Hypothalamus (tissue), 51 donors: ENCODE data around the gene ADGRD1.
"Not testable (repeated sequence)": the region's sequence is repeated elsewhere in the genome, so short reads cannot be mapped to it uniquely, and the experiment has no call there.

Experiments
- DNase-seq, 51 donors: peaks; one replicate each; lab custom pipeline; 2025; lab: John Stamatoyannopoulos, UW

ADGRD1 gene

DNA sequence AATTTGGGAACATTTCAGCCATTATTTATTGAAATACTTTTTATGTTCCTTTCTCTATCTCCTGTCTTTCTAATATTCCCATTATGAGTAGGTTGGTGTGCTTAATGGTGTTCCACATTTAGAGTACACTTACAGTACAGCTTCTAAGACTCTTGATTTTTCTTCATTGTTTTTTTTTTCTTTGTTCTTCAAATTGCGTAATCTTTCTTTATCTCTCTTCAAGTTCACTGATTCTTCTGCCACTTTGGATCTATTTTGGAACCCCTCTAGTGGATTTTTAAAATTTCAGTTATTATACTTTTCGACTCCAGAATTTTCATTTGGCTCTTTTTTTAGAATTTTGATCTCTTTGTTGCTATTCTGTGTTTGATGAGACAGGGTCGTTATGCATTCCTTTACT is 157.7 kb downstream of the ADGRD1 start:
- DNase-seq = no peak

DNA sequence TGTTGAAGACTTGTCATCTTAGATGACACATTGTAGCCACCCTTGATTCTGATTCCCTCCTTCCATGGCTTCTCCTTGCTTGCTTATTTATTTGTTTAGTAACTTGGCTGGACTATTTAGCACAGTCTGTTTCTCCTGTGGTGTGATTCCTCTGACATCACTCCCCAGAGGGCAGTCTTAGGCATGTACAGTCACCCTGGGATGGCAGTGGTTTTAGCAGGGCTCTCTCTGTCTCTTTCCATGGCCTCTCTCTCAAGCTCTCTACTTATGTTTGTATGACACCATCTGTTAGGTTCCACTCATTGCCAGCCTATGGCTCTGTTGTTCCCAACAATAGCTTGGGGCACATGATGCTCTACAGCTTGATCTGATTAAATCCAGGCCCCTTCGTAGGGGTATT is 158.3 kb downstream of the ADGRD1 start:
- DNase-seq = no peak

DNA sequence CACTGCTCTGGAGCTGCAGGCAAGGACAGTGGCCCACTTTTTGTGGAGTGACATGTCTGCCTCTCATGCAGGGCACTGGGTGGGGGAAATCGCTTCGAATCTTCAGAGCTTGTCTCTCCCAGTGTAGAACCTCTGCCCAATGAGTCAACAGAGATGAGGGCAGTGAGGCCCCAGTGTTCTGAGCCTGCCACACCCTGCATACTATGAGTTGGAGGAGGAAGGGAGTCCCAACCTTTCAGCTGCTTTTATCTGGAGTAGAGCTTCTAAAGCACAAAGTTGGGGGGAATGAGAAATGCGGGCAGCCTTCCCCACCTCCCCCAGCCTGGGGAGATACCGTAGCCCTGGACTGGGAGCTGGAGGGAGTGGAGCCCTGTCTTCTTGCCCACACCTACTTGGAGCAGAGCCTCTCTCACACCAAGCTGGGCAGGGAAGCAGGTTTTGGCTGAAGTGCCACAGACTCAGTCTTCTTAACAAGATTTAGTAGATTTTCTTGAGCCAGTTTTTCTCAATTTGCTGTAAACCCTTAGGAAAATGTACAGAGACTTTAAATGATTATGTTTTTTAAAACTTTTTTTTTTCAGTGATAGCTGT is 159.1 kb downstream of the ADGRD1 start:
- no peak for DNase-seq

DNA sequence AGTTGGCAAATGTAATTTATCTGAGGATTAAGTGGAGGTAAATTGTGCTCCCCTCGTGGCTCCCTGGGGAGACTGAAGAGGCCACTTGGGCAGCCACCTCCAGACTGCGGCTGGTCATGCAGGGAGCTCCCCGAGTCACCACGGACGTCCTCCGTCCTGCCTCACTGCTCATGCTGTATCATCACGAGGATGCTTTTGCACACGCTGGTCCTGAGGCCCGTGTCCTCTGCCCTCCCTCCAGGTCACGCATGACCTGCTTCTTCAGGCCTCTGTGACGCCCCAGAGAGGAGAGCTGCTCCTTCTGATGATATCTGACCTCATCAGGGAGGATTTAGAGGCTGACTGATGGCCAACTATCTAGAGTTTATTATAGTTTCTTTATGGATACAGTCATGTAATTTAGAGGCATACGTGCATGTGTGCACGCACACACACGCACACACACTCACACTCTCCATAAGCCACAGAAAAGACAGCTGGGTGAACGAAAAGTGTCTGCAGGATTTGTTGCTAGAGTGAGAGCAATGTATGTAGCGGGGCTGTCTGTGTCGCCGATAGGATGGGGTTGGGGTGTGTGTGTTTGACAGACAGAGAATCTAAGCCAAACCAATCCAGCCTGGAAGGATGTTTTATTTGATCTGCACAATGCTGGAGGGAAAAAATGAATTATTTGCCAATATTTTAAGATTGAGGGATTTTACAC is 160.0 kb downstream of the ADGRD1 start:
- DNase-seq = no peak

DNA sequence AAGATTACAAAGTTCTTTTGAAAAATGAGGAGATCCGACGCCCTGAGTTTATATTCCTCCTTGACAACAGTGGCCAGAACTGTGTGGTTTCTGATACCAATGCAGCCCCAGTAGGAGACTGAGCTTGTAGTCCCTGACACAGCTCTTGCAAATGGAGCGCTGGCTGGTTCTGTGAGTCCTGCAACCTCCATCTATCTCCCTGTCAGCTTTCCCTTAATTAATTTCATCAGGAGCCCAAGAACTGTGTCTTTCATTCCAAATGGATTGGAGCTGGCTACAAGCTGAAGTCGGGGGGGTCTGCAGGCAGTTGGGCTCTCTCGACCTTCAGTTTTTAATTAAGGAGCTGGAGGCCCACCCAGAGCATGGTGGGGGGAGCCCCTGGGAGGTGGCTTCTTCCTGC is 160.6 kb downstream of the ADGRD1 start:
- DNase-seq = no peak

DNA sequence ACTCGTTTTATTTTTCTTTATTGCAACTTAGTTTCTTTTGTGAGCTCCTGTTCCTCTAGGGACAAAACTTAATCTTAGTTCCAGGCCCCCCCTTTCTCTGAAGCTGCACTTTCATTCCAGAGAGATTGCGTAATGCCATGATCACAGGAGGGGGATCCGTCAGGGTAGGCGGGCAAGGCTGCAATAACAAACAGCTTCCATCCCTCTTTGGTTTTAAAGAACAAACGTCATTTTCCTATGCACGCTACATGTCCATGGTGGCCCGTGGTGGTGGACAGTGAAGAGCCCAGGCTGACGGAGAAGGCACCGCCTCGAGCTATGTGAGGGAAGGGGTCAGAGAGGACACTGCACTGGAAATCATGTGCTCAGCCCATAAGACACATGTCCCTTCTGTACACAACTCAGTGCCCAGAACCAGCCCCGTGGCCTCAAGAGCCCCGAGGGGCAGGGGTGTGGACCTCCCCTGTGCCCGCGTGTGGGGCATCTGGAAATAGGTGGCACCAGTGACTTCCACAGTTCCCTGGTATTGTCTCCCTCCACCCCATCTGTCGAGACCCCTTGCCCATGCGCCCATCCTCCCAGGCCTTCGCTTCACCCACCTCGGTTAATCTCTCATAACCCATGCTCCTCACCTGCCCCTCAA is 161.4 kb downstream of the ADGRD1 start:
- DNase-seq = no peak

DNA sequence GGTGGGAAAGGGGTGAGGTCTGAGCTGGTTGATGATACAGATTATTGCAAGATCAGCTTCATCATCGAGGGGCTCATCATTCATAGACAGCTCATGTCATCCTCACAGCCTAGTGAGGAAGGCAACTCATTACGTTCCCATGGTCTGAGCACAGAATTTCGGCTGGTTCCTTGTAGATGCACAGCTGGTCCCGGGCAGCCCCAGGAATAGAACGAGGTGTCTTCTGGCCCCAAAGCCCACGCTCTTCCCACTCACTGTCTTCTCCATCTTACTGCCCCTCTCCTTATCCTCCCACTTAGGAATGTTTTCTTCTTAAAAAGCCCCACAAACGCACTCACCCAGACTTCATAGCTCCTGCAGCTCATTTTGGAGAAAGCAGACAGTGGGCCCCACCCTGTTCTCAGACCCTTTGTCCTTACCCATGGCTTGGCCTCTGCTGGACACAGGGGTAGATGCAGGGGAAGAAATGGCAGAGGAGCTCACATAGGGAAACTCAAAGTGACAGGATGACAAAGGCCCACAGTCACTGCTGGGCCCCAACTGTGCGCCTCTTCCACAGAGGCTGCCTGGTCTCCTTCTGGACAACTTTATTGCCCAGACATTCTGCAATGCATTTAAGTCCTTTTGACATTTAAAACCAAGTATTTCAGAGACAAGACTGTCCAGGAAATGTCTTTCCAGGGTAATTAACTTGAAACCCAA is 162.2 kb downstream of the ADGRD1 start:
- no peak for DNase-seq

DNA sequence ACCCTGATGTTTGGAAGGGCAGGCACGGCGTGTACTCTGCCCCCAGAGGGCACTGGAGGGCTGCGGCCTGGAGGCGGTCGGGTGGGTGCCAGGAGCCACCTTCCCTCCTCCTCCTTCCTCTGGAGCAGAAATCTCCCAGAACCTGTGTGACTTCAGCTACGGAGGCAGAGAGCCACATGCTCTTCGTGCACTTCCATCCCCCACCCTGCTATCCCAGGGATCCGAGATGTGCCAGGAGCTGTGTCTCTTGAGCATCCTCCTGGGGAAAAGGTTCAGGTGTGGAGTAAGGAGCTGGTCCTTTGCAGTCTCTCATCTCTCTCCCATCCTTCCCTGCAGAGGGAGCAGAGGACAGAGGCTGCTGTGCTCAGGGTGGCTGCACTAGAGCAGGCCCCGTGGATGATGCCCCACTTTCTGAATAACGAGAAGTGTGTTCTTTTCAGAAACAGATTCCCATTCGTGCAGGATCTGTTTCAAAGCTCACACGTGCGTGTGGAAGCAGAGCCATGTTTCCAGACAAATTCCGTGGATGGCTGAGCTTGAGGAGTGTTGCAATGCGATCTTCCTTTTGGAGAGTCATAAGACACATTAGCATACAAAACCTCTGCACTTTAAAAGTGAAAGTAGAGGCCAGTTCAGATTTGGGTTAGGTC is 162.9 kb downstream of the ADGRD1 start:
- DNase-seq = peak in 12 of 51 donors; percentile 10 to 47 (median 26)

DNA sequence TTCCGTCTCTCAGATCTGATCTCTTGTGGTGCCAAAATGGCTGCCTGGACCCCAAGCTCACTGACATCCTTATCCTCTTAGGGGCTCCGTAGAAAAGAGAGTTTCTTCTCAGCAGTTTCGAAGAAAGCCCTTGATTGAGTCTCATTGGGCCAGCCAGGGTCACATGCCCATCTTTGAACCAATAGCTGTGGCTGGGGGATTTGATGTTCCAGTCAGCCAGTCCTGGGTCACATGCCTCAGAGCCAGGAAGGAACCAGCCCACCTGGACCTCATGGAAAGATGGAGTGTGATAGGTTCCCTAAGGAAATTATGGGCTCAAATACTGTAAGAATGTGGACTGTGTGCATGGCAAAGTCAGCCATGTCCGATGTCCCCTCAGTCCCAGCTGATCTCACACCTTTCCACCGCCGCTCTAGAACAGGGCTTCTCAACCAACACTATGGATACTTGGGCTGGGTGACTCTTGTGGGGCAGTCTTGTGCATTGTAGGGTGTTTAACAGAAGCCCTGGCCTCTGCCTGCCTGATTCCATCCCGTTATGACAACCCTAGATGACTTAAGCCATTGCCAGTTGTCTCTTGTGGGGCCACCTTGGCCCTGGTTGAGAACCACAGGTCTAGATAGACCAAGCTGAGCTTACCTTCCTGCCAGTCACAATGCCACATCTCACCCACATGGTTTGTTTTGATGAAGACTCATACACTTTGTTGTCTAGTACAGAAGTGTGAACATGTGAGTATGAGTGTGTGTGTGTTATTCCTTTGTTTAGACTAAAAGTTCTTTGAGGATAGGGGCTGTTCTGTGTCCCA is 163.9 kb downstream of the ADGRD1 start:
- DNase-seq = no peak

DNA sequence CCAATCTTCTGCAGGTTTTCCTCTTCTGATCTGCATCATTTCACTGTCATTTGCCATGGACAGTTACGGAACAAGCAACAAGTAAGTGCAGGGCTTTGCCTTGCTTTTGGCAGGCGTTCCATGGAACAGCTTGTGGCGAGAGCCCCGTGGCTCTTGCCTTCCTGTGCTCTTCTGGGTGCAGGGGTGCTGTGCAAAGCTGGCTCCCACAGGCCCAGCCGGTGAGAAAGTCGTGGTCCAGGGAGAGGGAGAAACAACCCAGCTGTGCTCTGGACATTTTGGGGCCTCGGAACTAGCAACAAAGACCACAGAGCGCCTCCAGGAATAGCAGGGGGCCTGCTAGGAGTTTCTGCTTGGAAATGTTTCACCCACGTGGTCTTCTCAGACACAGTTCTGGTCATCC is 164.7 kb downstream of the ADGRD1 start:
- DNase-seq = no peak

DNA sequence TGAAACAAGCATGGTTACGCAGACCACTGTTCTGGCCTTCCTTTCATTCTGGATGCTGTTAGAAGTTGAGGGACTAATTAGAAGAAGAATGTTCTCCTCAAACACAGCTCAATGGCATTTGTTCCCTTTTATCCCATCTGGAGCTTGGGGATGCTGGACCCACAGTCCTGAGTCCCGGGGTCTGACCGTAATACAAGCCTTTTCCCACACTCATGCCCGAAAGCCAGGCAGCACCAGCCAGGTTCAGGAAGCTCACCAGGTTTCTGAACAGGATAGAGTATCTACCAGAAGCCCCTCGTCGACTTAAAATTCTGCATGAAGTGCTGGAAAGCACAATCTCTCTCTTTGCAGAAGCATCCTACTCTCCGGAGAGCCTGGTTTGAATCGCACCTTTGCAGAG is 165.6 kb downstream of the ADGRD1 start:
- not testable (repeated sequence) for DNase-seq

DNA sequence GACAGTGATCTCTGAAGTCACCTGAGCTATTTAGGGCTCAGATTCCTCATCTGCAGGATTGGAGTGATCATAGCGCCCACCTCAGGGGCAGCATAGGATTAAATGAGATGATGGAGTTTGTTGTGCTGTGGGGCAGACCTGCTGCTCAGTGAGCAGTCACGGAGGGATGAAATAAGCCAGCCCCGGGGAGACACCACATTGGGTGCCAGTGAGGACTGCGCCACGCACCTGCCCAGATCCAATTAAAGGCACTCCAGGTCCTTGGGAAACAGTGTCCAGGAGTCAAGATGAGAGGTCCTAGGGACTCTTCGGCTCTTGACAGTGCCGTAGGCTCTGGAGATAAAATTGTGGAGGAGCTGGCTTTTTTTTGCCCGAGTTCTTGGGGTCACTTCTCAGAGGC is 166.2 kb downstream of the ADGRD1 start:
- no peak for DNase-seq

DNA sequence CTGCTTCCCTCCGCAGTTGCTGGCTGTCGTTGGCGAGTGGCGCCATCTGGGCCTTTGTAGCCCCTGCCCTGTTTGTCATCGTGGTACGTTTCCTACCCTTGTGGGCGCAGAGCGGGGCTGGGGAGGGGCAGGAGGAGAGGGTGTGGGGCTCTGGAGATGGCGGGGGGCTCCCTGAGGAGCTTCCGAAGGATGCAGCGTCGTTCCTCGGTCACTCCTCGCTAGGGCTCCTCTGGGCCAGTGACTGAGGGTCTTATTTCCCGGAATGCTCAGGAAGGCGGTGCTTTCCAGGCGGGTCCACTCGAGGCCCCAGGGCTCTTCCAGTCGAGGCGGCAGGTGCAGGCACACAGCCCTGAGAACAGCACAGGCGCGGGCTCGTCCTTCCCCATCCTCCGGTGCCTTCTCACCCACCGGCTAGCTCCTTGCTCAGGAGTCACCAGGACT is 167.1 kb downstream of the ADGRD1 start:
- DNase-seq = no peak

DNA sequence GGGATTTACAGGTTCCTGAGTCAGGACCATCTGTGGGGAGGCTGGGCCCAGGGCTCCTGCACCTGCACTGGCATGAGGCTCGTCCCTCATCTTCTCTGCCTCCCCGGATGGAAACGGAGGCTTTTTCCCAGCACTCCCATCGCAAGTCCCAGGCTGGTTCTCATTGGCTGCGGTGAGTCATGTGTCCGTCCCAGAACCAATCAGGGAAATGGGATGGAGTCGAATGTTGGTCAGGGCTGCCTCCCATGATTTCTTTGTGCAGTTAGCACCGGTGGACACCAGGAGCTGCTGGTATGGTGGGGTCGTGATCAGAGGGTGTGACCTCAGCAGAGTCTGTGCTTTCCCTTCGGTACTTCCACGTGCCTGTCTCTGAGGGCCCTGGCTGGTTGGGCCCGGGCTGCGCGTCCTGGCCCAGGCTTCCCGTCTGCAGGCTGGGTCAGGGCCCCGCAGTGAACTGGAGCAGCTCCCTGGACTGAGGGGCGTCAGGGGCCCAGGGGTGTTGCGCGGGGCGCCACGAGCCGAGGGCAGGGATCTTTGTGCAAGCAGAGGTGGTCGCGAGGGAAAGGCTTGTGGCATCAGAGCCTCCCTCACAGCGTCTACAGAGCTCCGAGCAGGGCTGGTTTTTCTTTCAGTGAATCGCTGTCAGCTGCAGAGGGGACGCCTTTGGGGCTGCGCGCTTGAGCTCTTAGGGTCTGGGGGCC is 168.1 kb downstream of the ADGRD1 start:
- DNase-seq = no peak

DNA sequence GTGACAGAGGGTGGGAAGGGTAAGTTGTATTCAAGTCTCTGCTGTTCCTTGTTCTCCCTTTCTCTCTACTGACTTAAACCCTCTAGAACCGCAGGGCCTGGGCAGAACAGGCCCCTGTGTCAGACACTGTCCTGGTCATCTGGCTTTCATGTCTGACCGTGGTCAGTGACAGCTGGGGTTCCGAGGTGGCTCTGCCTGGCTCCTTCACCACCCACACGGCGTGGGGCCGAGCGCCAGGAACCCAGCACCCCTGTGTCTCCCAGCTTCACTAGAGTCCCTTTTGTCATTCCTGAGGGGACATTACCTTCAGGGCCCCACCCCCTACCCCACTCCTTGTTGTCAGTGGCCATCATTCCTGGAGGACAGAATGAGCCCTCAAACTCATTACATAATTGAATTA is 168.9 kb downstream of the ADGRD1 start:
- DNase-seq = no peak

DNA sequence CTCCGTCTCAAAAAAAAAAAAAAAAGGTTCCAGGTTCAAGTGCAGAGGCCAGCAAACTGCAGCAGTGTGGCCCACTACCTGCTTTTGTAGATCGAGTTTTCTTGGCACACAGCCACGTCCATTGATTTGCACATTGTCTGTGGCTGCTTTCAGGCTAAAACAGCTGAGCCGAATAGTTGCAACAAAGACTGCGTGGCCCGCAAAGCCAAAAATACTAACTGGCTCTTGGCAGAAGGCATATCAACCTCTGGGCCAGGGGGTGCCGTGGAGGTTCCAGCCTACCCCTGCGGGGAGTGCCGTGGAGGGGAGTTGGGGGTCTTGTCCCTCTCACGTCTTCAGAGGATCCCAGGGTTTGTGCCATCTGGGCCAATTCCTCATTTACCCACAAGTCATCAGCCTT is 170.1 kb downstream of the ADGRD1 start:
- DNase-seq = no peak

DNA sequence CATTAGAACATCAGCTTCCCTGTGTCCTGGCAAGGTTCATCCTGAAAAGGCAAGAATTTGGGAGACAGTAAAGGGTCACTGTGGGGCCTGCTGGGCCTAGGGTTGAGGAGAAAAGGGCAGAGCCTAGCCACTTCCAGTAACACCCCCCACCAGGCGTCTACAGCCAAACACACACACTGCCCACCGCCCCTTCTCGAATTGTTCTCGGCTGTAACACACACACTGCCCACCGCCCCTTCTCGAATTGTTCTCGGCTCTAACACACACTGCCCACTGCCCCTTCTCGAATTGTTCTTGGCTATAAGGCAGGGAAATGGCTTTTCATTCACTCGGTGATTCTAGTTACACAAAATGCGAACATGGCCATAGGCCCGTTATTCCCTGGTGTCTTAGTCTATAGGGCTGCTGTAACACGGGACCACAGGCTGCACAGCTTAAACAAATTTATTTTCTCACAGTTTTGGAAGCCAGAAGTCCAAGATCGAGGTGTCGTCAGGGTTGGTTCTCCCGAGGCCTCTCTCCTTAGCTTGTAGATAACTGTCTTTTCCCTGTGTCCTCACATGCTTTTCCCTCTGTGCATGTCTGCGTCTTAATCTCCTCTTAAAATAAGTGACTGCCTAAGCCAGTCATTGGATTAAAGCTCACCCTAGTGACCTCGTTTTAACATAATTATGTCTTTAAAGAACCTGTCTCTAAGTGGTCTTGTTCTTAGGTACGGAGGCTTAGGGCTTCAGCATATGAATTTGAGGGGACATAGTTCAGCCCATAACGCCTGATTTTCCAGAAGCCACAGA is 171.0 kb downstream of the ADGRD1 start:
- DNase-seq = no peak

DNA sequence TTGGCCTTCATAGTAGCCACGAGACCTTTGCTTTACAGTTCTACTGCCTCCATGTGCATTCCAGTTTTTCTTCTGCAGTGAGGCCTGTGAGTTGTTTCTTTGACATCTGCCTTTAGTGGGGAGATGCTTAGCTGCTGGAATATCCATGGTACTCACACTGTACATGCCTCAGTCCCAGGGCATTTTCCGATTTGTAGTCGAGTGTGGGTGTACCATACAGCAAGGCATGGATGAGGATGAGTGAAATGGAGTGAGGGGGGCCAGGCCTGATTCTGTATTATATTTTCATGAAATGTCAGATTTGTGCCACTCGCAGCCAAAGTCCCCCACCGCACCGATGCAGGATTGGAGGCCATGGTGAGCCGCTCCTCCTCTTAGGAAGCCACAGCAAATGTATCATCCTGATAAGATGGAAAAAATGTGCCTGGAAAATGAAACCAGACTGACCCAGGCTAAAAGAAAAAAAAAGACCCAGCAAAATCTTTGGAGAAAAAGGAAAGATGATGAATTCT is 173.0 kb downstream of the ADGRD1 start:
- no peak for DNase-seq

DNA sequence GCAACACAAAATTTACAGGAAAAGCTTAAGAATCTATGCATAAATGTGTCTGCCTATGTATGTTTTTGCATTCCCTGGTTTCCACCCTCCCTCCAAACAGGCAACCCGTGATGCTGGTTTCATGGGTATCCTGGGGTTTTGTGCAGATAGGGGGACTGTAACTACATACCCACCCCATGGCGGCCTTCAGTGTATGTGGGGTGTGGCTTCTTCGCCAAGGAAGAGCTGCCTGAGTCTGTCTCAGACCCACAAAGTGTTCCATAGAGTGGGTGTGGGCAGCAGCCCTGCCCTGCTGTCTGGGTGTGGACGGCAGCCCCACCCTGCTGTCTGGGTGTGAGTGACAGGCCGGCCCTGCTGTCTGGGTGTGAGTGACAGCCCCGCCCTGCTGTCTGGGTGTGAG is 174.8 kb downstream of the ADGRD1 start:
- DNase-seq = no peak
